HG02938 (cell line): ENCODE results near the gene PAOX.

Experiments used
- ATAC-seq: cut with Tn5 transposase; IDR thresholded peaks from one replicate; pipeline ENCODE4 v1.9.1; 2021; ENCODE audit warnings: mild to moderate bottlenecking, moderate library complexity; ENCODE audit not compliant: unreplicated experiment

The PAOX gene

GRCh38 chr10:133349577-133350011, 29.5 kb upstream of the PAOX start:
- no peak for ATAC-seq

GRCh38 chr10:133350283-133350949, 28.6 kb upstream of the PAOX start:
- no peak for ATAC-seq

- no peak for ATAC-seq
Observed at GRCh38 chr10:133350950-133351329, 28.1 kb upstream of the PAOX start.

- no peak for ATAC-seq
Observed at GRCh38 chr10:133351408-133352318, 27.4 kb upstream of the PAOX start.

GRCh38 chr10:133353202-133353959, 25.7 kb upstream of the PAOX start:
- no peak for ATAC-seq

GRCh38 chr10:133353988-133354605, 25.0 kb upstream of the PAOX start:
- ATAC-seq, result no peak

- ATAC-seq, result no peak
Observed at GRCh38 chr10:133354672-133355240, 24.3 kb upstream of the PAOX start.

- ATAC-seq, result no peak
Observed at GRCh38 chr10:133355266-133355665, 23.8 kb upstream of the PAOX start.

GRCh38 chr10:133355991-133356390, 23.1 kb upstream of the PAOX start:
- no peak for ATAC-seq

- peak; percentile 6 for ATAC-seq
Observed at GRCh38 chr10:133356549-133357284, 22.3 kb upstream of the PAOX start.

- peak; percentile 66 for ATAC-seq
Observed at GRCh38 chr10:133357285-133358161, 21.5 kb upstream of the PAOX start, which contains the start of gene FUOM. Gene FUOM (minus strand): TSS chr10:133358019. CDS start chr10:133358007, 12 bp downstream.

- no peak for ATAC-seq
Observed at GRCh38 chr10:133358162-133358924, 20.7 kb upstream of the PAOX start.

GRCh38 chr10:133358925-133359310, 20.1 kb upstream of the PAOX start:
- ATAC-seq, result no peak

- no peak for ATAC-seq
Observed at GRCh38 chr10:133359554-133359971, 19.5 kb upstream of the PAOX start.

- no peak for ATAC-seq
Observed at GRCh38 chr10:133359972-133360610, 19.0 kb upstream of the PAOX start.

- ATAC-seq, result no peak
Observed at GRCh38 chr10:133361227-133361626, 17.8 kb upstream of the PAOX start.

GRCh38 chr10:133361773-133362441, 17.2 kb upstream of the PAOX start:
- no peak for ATAC-seq
